HG03378 (cell line): ENCODE data around the gene MBNL2.

ENCODE experiments used
- ATAC-seq: cut with Tn5 transposase; IDR thresholded peaks from one replicate; pipeline ENCODE4 v1.9.1; 2021; ENCODE audit warnings: mild to moderate bottlenecking, moderate library complexity; ENCODE audit not compliant: unreplicated experiment

MBNL2 gene

GRCh38 chr13:97221989-97222700 lies at the start of gene MBNL2:
Gene MBNL2 (plus strand): TSS chr13:97222333. CDS start chr13:97276236, 53,903 bp downstream.
- ATAC-seq: peak; percentile 95

- no peak for ATAC-seq
These were observed 47.5 kb upstream of the MBNL2 start for GRCh38 chr13:97174638-97175037.

- no peak for ATAC-seq
These were observed 47.1 kb upstream of the MBNL2 start for GRCh38 chr13:97175041-97175440.

GRCh38 chr13:97179501-97179900 lies 42.6 kb upstream of the MBNL2 start:
- ATAC-seq: no peak

GRCh38 chr13:97182111-97182890 lies 39.8 kb upstream of the MBNL2 start:
- no peak for ATAC-seq

- no peak for ATAC-seq
These were observed 36.8 kb upstream of the MBNL2 start for GRCh38 chr13:97185291-97185690.

GRCh38 chr13:97185751-97186150 lies 36.4 kb upstream of the MBNL2 start:
- ATAC-seq: no peak

- ATAC-seq: no peak
These were observed 33.9 kb upstream of the MBNL2 start for GRCh38 chr13:97188207-97188606.

- ATAC-seq: no peak
These were observed 32.2 kb upstream of the MBNL2 start for GRCh38 chr13:97189928-97190327.

GRCh38 chr13:97191142-97191541 lies 31.0 kb upstream of the MBNL2 start:
- no peak for ATAC-seq

- no peak for ATAC-seq
These were observed 30.5 kb upstream of the MBNL2 start for GRCh38 chr13:97191615-97192014.

GRCh38 chr13:97192166-97192565 lies 30.0 kb upstream of the MBNL2 start:
- ATAC-seq: no peak

- ATAC-seq: no peak
These were observed 28.6 kb upstream of the MBNL2 start for GRCh38 chr13:97193577-97193976.

GRCh38 chr13:97194479-97194878 lies 27.7 kb upstream of the MBNL2 start:
- no peak for ATAC-seq

GRCh38 chr13:97196340-97196739 lies 25.8 kb upstream of the MBNL2 start:
- ATAC-seq: no peak

- peak; percentile 66 for ATAC-seq
These were observed 23.4 kb upstream of the MBNL2 start for GRCh38 chr13:97198753-97199152.

- no peak for ATAC-seq
These were observed 22.7 kb upstream of the MBNL2 start for GRCh38 chr13:97199451-97199850.

- no peak for ATAC-seq
These were observed 21.8 kb upstream of the MBNL2 start for GRCh38 chr13:97200081-97200942.

- no peak for ATAC-seq
These were observed 19.4 kb upstream of the MBNL2 start for GRCh38 chr13:97202761-97203160.

- no peak for ATAC-seq
These were observed 16.7 kb upstream of the MBNL2 start for GRCh38 chr13:97205465-97205864.

GRCh38 chr13:97205982-97206381 lies 16.2 kb upstream of the MBNL2 start:
- ATAC-seq: no peak
